CD4-positive, alpha-beta memory T cell (primary cell): ENCODE measurements around the gene SLC18A3. TPM values are rescaled to one million over a fixed set of nuclear protein-coding genes. Genes with fewer than 3 reads are reported as not detected.

ENCODE experiments used
- CTCF ChIA-PET: fragments of 350-600 bp; sonication (Branson Sonifier 250); formaldehyde crosslinking; loops from one replicate; lab custom pipeline; 2021; ENCODE audit warnings: inconsistent platforms; ENCODE audit not compliant: partially characterized antibody; lab: Charles Lee
- POLR2A ChIA-PET: fragments of 350-600 bp; sonication (Branson Sonifier 250); formaldehyde crosslinking; loops from one replicate; lab custom pipeline; 2021; ENCODE audit not compliant: partially characterized antibody; lab: Charles Lee
- DNase-seq, 5 donors: peaks; one replicate each; pipeline versions ENCODE4 v3.0.0 to v3.0.0-alpha.2; 2020 to 2022; ENCODE audit warnings: mixed read lengths in 1 of 5
- H3K27ac ChIP-seq: one replicate; pipeline ENCODE4 v1.7.0; 2013; ENCODE audit warnings: low read depth, low read length
- H3K27me3 ChIP-seq: 2 replicates; pipeline ENCODE4 v1.7.0; 2013; ENCODE audit warnings: mild to moderate bottlenecking, low read length, moderate library complexity; ENCODE audit not compliant: insufficient read depth
- H3K36me3 ChIP-seq: 2 replicates; pipeline ENCODE4 v1.7.0; 2013; ENCODE audit warnings: mild to moderate bottlenecking, low read length, moderate library complexity; ENCODE audit not compliant: insufficient read depth
- H3K4me1 ChIP-seq: 2 replicates; pipeline ENCODE4 v1.7.0; 2013; ENCODE audit warnings: mild to moderate bottlenecking, low read length, moderate library complexity; ENCODE audit not compliant: insufficient read depth
- H3K4me3 ChIP-seq, 2 donors: one replicate each; pipeline ENCODE4 v1.7.0; 2013; ENCODE audit warnings: low read length in 2 of 2, mild to moderate bottlenecking in 1 of 2
- H3K9me3 ChIP-seq, 2 donors: one replicate each; pipeline ENCODE4 v1.7.0; 2013; ENCODE audit warnings: low read length in 2 of 2, control low read depth in 1 of 2; ENCODE audit not compliant: control insufficient read depth in 1 of 2
- H3K27ac Mint-ChIP-seq, 7 donors: one replicate each; pipeline ENCODE4 v1.8.0; 2020 to 2021; ENCODE audit warnings: mixed read lengths in 7 of 7, mild to moderate bottlenecking in 6 of 7, inconsistent platforms in 3 of 7, moderate library complexity in 3 of 7
- H3K27me3 Mint-ChIP-seq, 2 donors: one replicate each; pipeline ENCODE4 v1.8.0; 2020 to 2021; ENCODE audit warnings: mixed read lengths in 2 of 2
- H3K36me3 Mint-ChIP-seq, 2 donors: one replicate each; pipeline ENCODE4 v1.8.0; 2020 to 2021; ENCODE audit warnings: mixed read lengths in 2 of 2, inconsistent platforms in 1 of 2, mild to moderate bottlenecking in 1 of 2
- H3K4me1 Mint-ChIP-seq, 4 donors: one replicate each; pipeline ENCODE4 v1.8.0; 2020 to 2021; ENCODE audit warnings: mixed read lengths in 4 of 4, mild to moderate bottlenecking in 1 of 4
- H3K4me3 Mint-ChIP-seq, 8 donors: one replicate each; pipeline ENCODE4 v1.8.0; 2020 to 2021; ENCODE audit warnings: mixed read lengths in 8 of 8, mild to moderate bottlenecking in 7 of 8, moderate library complexity in 6 of 8, inconsistent platforms in 3 of 8
- H3K9me3 Mint-ChIP-seq, 8 donors: one replicate each; pipeline ENCODE4 v1.8.0; 2020 to 2021; ENCODE audit warnings: mixed read lengths in 8 of 8, mild to moderate bottlenecking in 5 of 8, inconsistent platforms in 3 of 8, moderate library complexity in 1 of 8
- intact Hi-C: fragments of 100-400 bp; cut with micrococcal nuclease; formaldehyde crosslinking; loops from one replicate; pipeline ENCODE4 v1.15.1; 2023
- polyA plus RNA-seq, 2 donors: library from polyadenylated mRNA; unstranded; fragments of 300-500 nt; fragmentation: Illumina TruSeq; gene quantifications; one replicate each; pipeline ENCODE4 v1.2.3, GENCODE V29; 2021
- total RNA-seq, 2 experiments: library from RNA; stranded (reverse); gene quantifications; one replicate each; pipeline ENCODE4 v1.2.3, GENCODE V29; 2021

The SLC18A3 gene
- total and polyA plus RNA-seq, 4 experiments from 2014 or later = not detected

DNA sequence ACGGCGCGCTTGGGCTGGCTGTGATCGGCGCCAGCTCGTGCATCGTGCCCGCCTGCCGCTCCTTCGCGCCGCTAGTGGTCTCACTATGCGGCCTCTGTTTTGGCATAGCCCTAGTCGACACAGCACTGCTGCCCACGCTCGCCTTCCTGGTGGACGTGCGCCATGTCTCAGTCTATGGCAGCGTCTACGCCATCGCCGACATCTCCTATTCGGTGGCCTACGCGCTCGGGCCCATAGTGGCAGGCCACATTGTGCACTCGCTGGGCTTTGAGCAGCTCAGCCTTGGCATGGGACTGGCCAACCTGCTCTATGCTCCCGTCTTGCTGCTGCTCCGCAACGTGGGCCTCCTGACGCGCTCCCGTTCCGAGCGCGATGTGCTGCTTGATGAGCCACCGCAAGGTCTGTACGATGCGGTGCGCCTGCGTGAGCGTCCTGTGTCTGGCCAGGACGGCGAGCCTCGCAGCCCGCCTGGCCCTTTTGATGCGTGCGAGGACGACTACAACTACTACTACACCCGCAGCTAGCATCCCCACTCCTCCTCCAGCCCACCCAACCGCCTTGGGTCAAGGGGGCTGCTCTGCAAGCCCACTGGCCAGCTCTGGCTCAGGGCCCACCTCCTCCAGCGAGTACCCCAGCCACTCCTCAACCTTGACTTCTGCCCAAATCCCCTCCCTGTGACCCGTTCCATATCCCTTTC, 1.9 kb downstream of the SLC18A3 start:
- Histone ChIP-seq H3K27ac (no peak overlapping the region), H3K27me3 (peaks cover 25% of the 10 kb centered on the region), H3K36me3 (no peaks in the 10 kb centered on the region), H3K4me1 (no peaks in the 10 kb centered on the region), H3K9me3 (no peaks in the 10 kb centered on the region), H3K4me3 (no peak overlapping the region)
- Mint-ChIP-seq H3K36me3 (no peaks in the 10 kb centered on the region), H3K27ac (no peak overlapping the region), H3K27me3 (peaks cover 54 to 62% of the 10 kb centered on the region in 2 donors), H3K4me1 (peaks cover 3 to 29% (median 8%) of the 10 kb centered on the region in 4 donors), H3K4me3 (peak overlapping the region in 1 of 8 donors; percentile 72), H3K9me3 (peaks cover 0 to 21% (median 7%) of the 10 kb centered on the region in 8 donors)
- ChIA-PET POLR2A (no interaction called here), CTCF (interaction anchor here (1.2 kb wide), 1 partner anchor 18 kb away, joined by 3 read pairs; no protein-coding TSS in a partner anchor)
- intact Hi-C loops = no loop called here
- DNase-seq = no peak

DNA sequence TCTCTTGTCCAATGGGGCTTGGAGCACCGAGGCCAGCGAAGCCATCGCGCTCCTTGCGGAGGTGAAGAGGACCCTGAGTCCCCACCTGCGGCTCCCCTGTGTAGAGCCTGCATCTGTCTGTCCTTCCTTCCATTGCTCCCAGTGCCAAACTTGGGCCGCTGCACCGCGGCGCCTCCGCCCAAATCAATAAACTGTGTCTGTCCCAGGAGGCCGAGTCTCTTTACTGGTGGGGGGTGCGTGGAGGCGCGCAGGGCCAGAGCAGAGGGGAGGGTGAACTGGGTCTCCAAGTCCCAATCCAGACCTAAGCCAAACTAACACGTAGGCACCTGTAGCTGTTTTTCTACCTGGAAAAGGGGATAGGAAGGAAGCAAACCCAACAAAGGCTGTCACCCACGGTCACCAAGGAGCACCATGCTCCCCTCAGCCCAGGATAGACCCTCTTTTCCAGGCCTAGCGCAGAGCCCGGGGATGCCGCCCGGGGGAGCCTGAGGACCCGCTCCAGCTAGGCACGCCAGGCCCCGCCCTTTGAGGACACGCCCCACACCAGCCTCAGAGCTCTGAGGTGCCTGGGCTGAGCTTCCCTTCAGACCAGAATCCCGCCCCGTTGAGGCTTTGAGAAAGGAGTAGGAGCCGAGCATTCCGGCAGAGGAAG, 2.5 kb downstream of the SLC18A3 start:
- ChIA-PET CTCF (interaction anchor here (1.2 kb wide), 1 partner anchor 19 kb away, joined by 3 read pairs; no protein-coding TSS in a partner anchor), POLR2A (no interaction called here)
- no peaks in the 10 kb centered on the region for H3K36me3 Mint-ChIP-seq
- Histone ChIP-seq H3K27ac (no peak overlapping the region), H3K27me3 (peaks cover 20% of the 10 kb centered on the region), H3K4me1 (no peaks in the 10 kb centered on the region), H3K9me3 (no peaks in the 10 kb centered on the region), H3K36me3 (no peaks in the 10 kb centered on the region), H3K4me3 (no peak overlapping the region)
- intact Hi-C loops = no loop called here
- H3K27ac Mint-ChIP-seq = no peak overlapping the region
- peak overlapping the region in 1 of 8 donors; percentile 36 for H3K4me3 Mint-ChIP-seq
- H3K9me3 Mint-ChIP-seq = peaks cover 0 to 20% (median 7%) of the 10 kb centered on the region in 8 donors
- peaks cover 53 to 61% of the 10 kb centered on the region in 2 donors for H3K27me3 Mint-ChIP-seq
- no peak for DNase-seq
- peaks cover 3 to 29% (median 8%) of the 10 kb centered on the region in 4 donors for H3K4me1 Mint-ChIP-seq

DNA sequence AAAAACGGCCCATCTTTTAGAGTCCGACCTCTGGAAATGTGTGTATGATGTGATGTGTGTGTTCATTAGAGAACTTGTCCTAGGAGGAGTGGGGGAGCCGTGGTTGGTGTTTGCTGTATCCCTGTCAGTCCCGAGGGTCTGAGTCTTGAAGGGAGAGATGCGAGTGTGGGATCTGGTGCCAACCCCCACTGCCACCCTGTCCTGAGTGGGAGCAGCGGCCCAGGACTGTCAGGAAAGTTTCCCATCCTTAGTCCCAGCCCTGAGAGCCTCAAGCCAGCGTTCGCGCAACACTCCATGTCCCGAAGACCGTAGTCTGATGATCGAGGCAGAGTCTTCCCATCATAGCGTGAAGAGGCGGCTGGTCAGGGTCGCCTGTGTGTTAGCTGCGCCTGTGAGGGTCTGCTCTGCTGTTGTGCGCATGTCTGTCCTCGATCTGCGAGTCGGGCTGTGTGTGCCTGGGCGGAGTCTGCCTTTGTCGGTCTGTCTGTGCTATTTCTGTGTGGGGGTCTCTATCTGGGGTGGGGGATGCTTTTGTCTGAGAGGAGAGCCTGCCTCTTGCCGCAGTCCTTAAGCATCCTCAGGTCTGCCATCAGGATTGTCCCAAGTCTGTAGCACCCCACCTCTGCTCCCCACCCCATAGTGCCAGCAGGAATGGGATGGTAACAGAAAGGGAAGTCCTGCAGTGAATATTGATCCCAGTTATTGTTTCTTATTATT, 3.2 kb downstream of the SLC18A3 start:
- intact Hi-C loops = no loop called here
- H3K9me3 ChIP-seq = no peaks in the 10 kb centered on the region
- Mint-ChIP-seq H3K27ac (no peak overlapping the region), H3K4me3 (peak overlapping the region in 3 of 8 donors; percentile 36 to 53 (median 43)), H3K4me1 (peaks cover 3 to 28% (median 8%) of the 10 kb centered on the region in 4 donors), H3K36me3 (no peaks in the 10 kb centered on the region), H3K27me3 (peaks cover 53 to 63% of the 10 kb centered on the region in 2 donors), H3K9me3 (peaks cover 0 to 17% (median 7%) of the 10 kb centered on the region in 8 donors)
- DNase-seq = no peak
- no peak overlapping the region for H3K27ac ChIP-seq
- peaks cover 14% of the 10 kb centered on the region for H3K27me3 ChIP-seq
- ChIA-PET CTCF (interaction anchor here (1.2 kb wide), 1 partner anchor 20 kb away, joined by 3 read pairs; no protein-coding TSS in a partner anchor), POLR2A (no interaction called here)
- H3K4me3 ChIP-seq = no peak overlapping the region
- H3K36me3 ChIP-seq = no peaks in the 10 kb centered on the region
- H3K4me1 ChIP-seq = no peaks in the 10 kb centered on the region

DNA sequence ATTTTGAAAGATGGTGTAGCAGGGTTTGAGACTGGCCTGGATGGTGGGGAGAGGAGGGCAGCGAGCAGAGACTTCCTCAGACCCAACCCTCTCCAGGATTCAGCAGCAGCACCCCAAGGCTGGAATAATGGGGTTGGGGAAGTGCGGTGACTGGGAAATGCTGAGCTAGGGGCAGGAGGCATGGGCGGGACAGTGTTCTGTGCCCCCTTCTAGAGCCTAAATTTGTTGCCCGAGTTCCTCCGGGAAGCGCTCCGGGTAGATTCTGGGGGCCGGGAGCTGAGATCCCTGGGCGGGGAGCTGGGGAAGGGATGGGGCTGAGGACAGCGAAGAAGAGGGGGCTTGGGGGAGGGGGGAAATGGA, 3.8 kb downstream of the SLC18A3 start, which contains the start of gene CHAT:
Gene CHAT (plus strand): TSS at position 156 of the 360 bp plus-strand sequence. CDS start 153 bp downstream, at position 309.
- Mint-ChIP-seq H3K27me3 (peaks cover 49 to 61% of the 10 kb centered on the region in 2 donors), H3K36me3 (no peaks in the 10 kb centered on the region), H3K27ac (no peak within 1 kb of the TSS), H3K9me3 (peaks cover 0 to 13% (median 7%) of the 10 kb centered on the region in 8 donors), H3K4me3 (peak within 1 kb of the TSS in 3 of 8 donors; percentile 36 to 53 (median 43)), H3K4me1 (peaks cover 3 to 23% (median 6%) of the 10 kb centered on the region in 4 donors)
- DNase-seq = no peak
- POLR2A ChIA-PET = no interaction called here
- H3K36me3 ChIP-seq = no peaks in the 10 kb centered on the region
- H3K4me1 ChIP-seq = no peaks in the 10 kb centered on the region
- CTCF ChIA-PET = no interaction called here
- no peak within 1 kb of the TSS for H3K4me3 ChIP-seq
- H3K27ac ChIP-seq = no peak within 1 kb of the TSS
- no peaks in the 10 kb centered on the region for H3K9me3 ChIP-seq
- intact Hi-C loops = no loop called here
- peaks cover 9% of the 10 kb centered on the region for H3K27me3 ChIP-seq

DNA sequence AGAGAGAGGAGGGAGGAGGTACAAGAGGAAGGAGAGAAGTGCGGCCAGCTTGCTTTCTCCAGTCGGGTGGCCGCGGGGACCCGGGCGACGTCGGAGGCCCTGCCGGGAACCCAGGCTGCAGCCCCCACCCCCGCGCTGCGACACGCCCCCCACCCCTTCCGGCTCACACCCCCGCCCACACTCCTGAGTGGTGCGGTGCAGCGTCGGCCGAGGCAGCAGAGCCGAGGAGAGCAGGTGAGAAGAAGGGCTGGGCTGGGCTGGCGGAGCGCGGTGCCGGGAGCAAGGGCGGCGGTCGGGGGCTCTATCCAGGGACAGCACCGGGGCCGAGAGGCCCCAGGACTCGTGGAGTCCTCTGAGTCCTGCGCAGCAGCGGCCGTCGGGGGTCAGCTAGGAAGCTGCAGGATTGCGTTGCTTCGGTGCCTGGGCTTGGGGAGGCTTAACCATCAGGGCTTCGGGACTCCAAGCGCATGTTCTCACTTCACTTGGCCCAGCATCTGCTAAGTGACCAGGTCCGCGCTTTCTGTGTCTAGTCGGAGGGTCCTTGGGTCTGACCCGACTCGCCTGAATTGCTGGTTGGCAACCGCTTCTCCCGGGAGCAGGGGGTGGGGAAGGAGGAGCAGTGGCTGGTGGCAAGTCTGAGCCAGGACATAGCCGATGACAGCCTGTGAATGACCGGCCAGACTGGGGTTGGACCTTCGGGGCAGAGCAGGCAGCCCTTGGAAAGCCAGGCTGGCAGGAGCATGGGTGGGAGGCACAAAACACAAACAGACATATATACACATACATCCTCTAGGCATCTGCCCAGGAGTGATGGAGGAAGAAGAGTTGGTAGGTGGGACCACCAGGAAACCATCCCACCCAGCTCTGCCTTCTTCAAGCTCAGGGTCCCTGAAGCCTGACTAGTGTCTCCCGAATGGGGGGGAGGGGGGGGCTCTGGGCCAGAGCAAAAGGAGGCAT, 4.4 kb downstream of the SLC18A3 start:
- Mint-ChIP-seq H3K9me3 (peaks cover 0 to 13% (median 6%) of the 10 kb centered on the region in 8 donors), H3K4me3 (no peak overlapping the region), H3K27me3 (peaks cover 46 to 62% of the 10 kb centered on the region in 2 donors), H3K4me1 (peaks cover 3 to 20% (median 5%) of the 10 kb centered on the region in 4 donors), H3K36me3 (no peaks in the 10 kb centered on the region), H3K27ac (no peak overlapping the region)
- no peak for DNase-seq
- Histone ChIP-seq H3K27ac (no peak overlapping the region), H3K9me3 (no peaks in the 10 kb centered on the region), H3K4me3 (no peak overlapping the region), H3K4me1 (no peaks in the 10 kb centered on the region), H3K27me3 (peaks cover 9% of the 10 kb centered on the region), H3K36me3 (no peaks in the 10 kb centered on the region)
- intact Hi-C loops = no loop called here
- POLR2A ChIA-PET = no interaction called here
- CTCF ChIA-PET = no interaction called here

DNA sequence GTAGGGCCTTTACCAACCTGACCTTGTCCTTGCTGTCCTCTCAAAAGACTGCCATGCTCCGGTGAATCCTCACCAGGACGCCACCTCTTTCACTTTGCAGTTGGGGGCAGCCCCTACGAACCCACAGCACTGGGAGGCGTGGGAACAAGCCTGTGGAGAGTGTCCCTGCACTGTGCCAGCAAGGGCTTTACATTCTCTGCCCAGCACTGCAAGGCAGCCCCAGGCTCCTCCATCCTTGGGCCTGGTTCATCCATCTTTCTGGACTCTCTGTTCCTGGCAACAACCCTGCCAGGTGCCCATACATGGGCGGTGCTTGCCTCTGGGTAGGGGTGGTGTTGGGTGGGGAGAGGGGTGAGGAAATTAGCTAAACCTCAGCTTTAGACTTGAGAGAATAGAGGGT, 5.1 kb downstream of the SLC18A3 start:
- peaks cover 9% of the 10 kb centered on the region for H3K27me3 ChIP-seq
- no peaks in the 10 kb centered on the region for H3K4me1 ChIP-seq
- no peak for DNase-seq
- Mint-ChIP-seq H3K36me3 (no peaks in the 10 kb centered on the region), H3K4me1 (peaks cover 3 to 20% (median 5%) of the 10 kb centered on the region in 4 donors), H3K27me3 (peaks cover 46 to 66% of the 10 kb centered on the region in 2 donors), H3K27ac (no peak overlapping the region), H3K9me3 (peaks cover 0 to 13% (median 6%) of the 10 kb centered on the region in 8 donors), H3K4me3 (peak overlapping the region in 2 of 8 donors; percentile 3 to 26)
- intact Hi-C loops = no loop called here
- no peaks in the 10 kb centered on the region for H3K9me3 ChIP-seq
- POLR2A ChIA-PET = no interaction called here
- H3K27ac ChIP-seq = no peak overlapping the region
- CTCF ChIA-PET = no interaction called here
- H3K4me3 ChIP-seq = no peak overlapping the region
- no peaks in the 10 kb centered on the region for H3K36me3 ChIP-seq
